ENCODE results near the gene PHYHD1. TPM values are rescaled to one million over a fixed set of nuclear protein-coding genes. Genes with fewer than 3 reads are reported as not detected.
"Not testable (repeated sequence)": the region's sequence is repeated elsewhere in the genome, so short reads cannot be mapped to it uniquely, and the experiment has no call there.

PHYHD1 gene
- total RNA-seq, 1 experiment from 2014 or later: not detected

- DNase-seq (ENCODE audit: low read depth); in situ Hi-C loops (cut with HindIII; ENCODE audit: low pct_unique_long_range_greater_than_20kb, low sequenced_read_pairs): not testable (repeated sequence)
These were observed 24.2 kb downstream of the PHYHD1 start for GRCh38 chr9:128944966-128945365.

GRCh38 chr9:128945798-128946501 is 25.2 kb downstream of the PHYHD1 start:
- no peak for DNase-seq (ENCODE audit: low read depth)
- in situ Hi-C loops (cut with HindIII; ENCODE audit: low pct_unique_long_range_greater_than_20kb, low sequenced_read_pairs): no loop called here

- in situ Hi-C loops (cut with HindIII; ENCODE audit: low pct_unique_long_range_greater_than_20kb, low sequenced_read_pairs): no loop called here
- peak; percentile 5 for DNase-seq (ENCODE audit: low read depth)
These were observed 25.9 kb downstream of the PHYHD1 start for GRCh38 chr9:128946571-128947276.

GRCh38 chr9:128947277-128947526 is 26.4 kb downstream of the PHYHD1 start:
- no peak for DNase-seq (ENCODE audit: low read depth)
- in situ Hi-C loops (cut with HindIII; ENCODE audit: low pct_unique_long_range_greater_than_20kb, low sequenced_read_pairs): no loop called here

GRCh38 chr9:128947527-128948301 is 26.9 kb downstream of the PHYHD1 start, which contains the start of the genes DOLK and NUP188:
Gene DOLK (minus strand): TSS chr9:128947603. CDS start chr9:128947303, 300 bp downstream.
Gene NUP188 (plus strand): TSS chr9:128947699. CDS start chr9:128947720, 21 bp downstream.
- DNase-seq (ENCODE audit: low read depth): peak; percentile 82
- in situ Hi-C loops (cut with HindIII; ENCODE audit: low pct_unique_long_range_greater_than_20kb, low sequenced_read_pairs): no loop called here

- in situ Hi-C loops (cut with HindIII; ENCODE audit: low pct_unique_long_range_greater_than_20kb, low sequenced_read_pairs); DNase-seq (ENCODE audit: low read depth): not testable (repeated sequence)
These were observed 40.6 kb downstream of the PHYHD1 start for GRCh38 chr9:128961403-128961802.

- no peak for DNase-seq (ENCODE audit: low read depth)
- in situ Hi-C loops (cut with HindIII; ENCODE audit: low pct_unique_long_range_greater_than_20kb, low sequenced_read_pairs): no loop called here
These were observed 48.7 kb downstream of the PHYHD1 start for GRCh38 chr9:128969491-128969890.

GRCh38 chr9:128972956-128973355 is 52.2 kb downstream of the PHYHD1 start:
- DNase-seq (ENCODE audit: low read depth): no peak
- in situ Hi-C loops (cut with HindIII; ENCODE audit: low pct_unique_long_range_greater_than_20kb, low sequenced_read_pairs): no loop called here

- no peak for DNase-seq (ENCODE audit: low read depth)
- in situ Hi-C loops (cut with HindIII; ENCODE audit: low pct_unique_long_range_greater_than_20kb, low sequenced_read_pairs): no loop called here
These were observed 58.3 kb downstream of the PHYHD1 start for GRCh38 chr9:128979111-128979510.

- in situ Hi-C loops (cut with HindIII; ENCODE audit: low pct_unique_long_range_greater_than_20kb, low sequenced_read_pairs): no loop called here
- DNase-seq (ENCODE audit: low read depth): no peak
These were observed 62.8 kb downstream of the PHYHD1 start for GRCh38 chr9:128983536-128983935.

GRCh38 chr9:128986671-128987070 is 65.9 kb downstream of the PHYHD1 start:
- DNase-seq (ENCODE audit: low read depth): no peak
- in situ Hi-C loops (cut with HindIII; ENCODE audit: low pct_unique_long_range_greater_than_20kb, low sequenced_read_pairs): no loop called here

- in situ Hi-C loops (cut with HindIII; ENCODE audit: low pct_unique_long_range_greater_than_20kb, low sequenced_read_pairs): no loop called here
- no peak for DNase-seq (ENCODE audit: low read depth)
These were observed 67.0 kb downstream of the PHYHD1 start for GRCh38 chr9:128987805-128988204.

Other genes with a start within 250 kb of the PHYHD1 start
- 476 and 595 TPM in 2 replicates for gene SET, start 231.8 kb upstream of the PHYHD1 start, total RNA-seq (2014; rRNA removed; shearing (Covaris generic); ENCODE audit: low replicate concordance)
- 9.3 and 10.9 TPM in 2 replicates for gene PKN3, start 218.5 kb upstream of the PHYHD1 start, total RNA-seq (2014; rRNA removed; shearing (Covaris generic); ENCODE audit: low replicate concordance)
- 57.7 and 81.5 TPM in 2 replicates for gene ZDHHC12, start 196.9 kb upstream of the PHYHD1 start, total RNA-seq (2014; rRNA removed; shearing (Covaris generic); ENCODE audit: low replicate concordance)
- 4.7 and 16.5 TPM in 2 replicates for gene ZER1, start 149.1 kb upstream of the PHYHD1 start, total RNA-seq (2014; rRNA removed; shearing (Covaris generic); ENCODE audit: low replicate concordance)
- gene TBC1D13, start 133.7 kb upstream of the PHYHD1 start, total RNA-seq (2014; rRNA removed; shearing (Covaris generic); ENCODE audit: low replicate concordance): 2.4 and 3.9 TPM in 2 replicates
- 15.5 and 28.4 TPM in 2 replicates for gene ENDOG, start 102.5 kb upstream of the PHYHD1 start, total RNA-seq (2014; rRNA removed; shearing (Covaris generic); ENCODE audit: low replicate concordance)
- gene SPOUT1, start 91.2 kb upstream of the PHYHD1 start, total RNA-seq (2014; rRNA removed; shearing (Covaris generic); ENCODE audit: low replicate concordance): 25.0 and 31.7 TPM in 2 replicates
- 11.2 and 24.2 TPM in 2 replicates for gene KYAT1, start 39.0 kb upstream of the PHYHD1 start, total RNA-seq (2014; rRNA removed; shearing (Covaris generic); ENCODE audit: low replicate concordance)
- gene LRRC8A, start 38.8 kb upstream of the PHYHD1 start, total RNA-seq (2014; rRNA removed; shearing (Covaris generic); ENCODE audit: low replicate concordance): 16.0 and 25.9 TPM in 2 replicates
- 25.6 and 28.3 TPM in 2 replicates for gene DOLK, start 26.6 kb downstream of the PHYHD1 start, total RNA-seq (2014; rRNA removed; shearing (Covaris generic); ENCODE audit: low replicate concordance)
- gene NUP188, start 26.7 kb downstream of the PHYHD1 start, total RNA-seq (2014; rRNA removed; shearing (Covaris generic); ENCODE audit: low replicate concordance): 19.6 and 22.3 TPM in 2 replicates
- 60.5 and 64.1 TPM in 2 replicates for gene SH3GLB2, start 107.3 kb downstream of the PHYHD1 start, total RNA-seq (2014; rRNA removed; shearing (Covaris generic); ENCODE audit: low replicate concordance)
- gene MIGA2, start 115.6 kb downstream of the PHYHD1 start, total RNA-seq (2014; rRNA removed; shearing (Covaris generic); ENCODE audit: low replicate concordance): 3.5 and 10.1 TPM in 2 replicates
- gene DOLPP1, start 160.1 kb downstream of the PHYHD1 start, total RNA-seq (2014; rRNA removed; shearing (Covaris generic); ENCODE audit: low replicate concordance): 10.7 and 12.2 TPM in 2 replicates
- gene CRAT, start 189.8 kb downstream of the PHYHD1 start, total RNA-seq (2014; rRNA removed; shearing (Covaris generic); ENCODE audit: low replicate concordance): 14.7 and 19.2 TPM in 2 replicates
- gene PTPA, start 190.4 kb downstream of the PHYHD1 start, total RNA-seq (2014; rRNA removed; shearing (Covaris generic); ENCODE audit: low replicate concordance): 138 and 155 TPM in 2 replicates

Measured in Caki2 (cell line).